ENCODE measurements around the gene PLXNA2.

DNA sequence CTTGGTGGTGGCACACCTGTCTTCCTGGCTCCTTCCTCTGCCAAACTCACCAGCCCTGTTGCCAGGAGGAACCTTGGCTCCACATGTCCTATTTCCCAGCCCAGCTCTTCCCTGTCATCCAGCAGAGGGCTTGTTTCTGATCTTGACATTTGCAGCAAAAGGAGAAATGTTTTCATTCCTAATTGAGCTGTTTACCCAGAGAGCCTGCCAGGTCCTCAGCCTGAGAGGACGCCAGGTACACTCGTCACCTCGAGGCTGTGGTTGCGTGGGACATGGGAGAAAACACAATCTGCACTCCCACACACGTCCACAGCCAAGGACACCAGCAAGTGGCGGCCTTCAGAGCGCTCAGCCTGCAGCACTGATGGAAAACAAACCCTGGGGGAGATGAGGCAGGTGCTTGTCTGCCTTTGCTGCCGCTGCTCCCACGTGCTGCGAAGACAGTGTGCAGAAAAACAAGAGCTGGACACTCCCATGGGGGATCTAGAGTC lies 200.4 kb downstream of the PLXNA2 start:
- TF ChIP-seq POLR2A (IDR thresholded peaks at IDR 0.05; ENCODE audit: low read length), result no peak
- no peak for TF ChIP-seq EHMT2 (IDR thresholded peaks at IDR 0.05; ENCODE audit: low read depth)
- no peak for TF ChIP-seq CHD4 (IDR thresholded peaks at IDR 0.05; ENCODE audit: borderline replicate concordance)
- no peak for TF ChIP-seq ESRRA (IDR thresholded peaks at IDR 0.05; ENCODE audit: borderline replicate concordance, low read length)
- no peak for TF ChIP-seq JUNB (IDR thresholded peaks at IDR 0.05)
- TF ChIP-seq, protein P1, sequence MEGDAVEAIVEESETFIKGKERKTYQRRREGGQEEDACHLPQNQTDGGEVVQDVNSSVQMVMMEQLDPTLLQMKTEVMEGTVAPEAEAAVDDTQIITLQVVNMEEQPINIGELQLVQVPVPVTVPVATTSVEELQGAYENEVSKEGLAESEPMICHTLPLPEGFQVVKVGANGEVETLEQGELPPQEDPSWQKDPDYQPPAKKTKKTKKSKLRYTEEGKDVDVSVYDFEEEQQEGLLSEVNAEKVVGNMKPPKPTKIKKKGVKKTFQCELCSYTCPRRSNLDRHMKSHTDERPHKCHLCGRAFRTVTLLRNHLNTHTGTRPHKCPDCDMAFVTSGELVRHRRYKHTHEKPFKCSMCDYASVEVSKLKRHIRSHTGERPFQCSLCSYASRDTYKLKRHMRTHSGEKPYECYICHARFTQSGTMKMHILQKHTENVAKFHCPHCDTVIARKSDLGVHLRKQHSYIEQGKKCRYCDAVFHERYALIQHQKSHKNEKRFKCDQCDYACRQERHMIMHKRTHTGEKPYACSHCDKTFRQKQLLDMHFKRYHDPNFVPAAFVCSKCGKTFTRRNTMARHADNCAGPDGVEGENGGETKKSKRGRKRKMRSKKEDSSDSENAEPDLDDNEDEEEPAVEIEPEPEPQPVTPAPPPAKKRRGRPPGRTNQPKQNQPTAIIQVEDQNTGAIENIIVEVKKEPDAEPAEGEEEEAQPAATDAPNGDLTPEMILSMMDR (IDR thresholded peaks at IDR 0.05), result no peak
- TF ChIP-seq, protein P2, sequence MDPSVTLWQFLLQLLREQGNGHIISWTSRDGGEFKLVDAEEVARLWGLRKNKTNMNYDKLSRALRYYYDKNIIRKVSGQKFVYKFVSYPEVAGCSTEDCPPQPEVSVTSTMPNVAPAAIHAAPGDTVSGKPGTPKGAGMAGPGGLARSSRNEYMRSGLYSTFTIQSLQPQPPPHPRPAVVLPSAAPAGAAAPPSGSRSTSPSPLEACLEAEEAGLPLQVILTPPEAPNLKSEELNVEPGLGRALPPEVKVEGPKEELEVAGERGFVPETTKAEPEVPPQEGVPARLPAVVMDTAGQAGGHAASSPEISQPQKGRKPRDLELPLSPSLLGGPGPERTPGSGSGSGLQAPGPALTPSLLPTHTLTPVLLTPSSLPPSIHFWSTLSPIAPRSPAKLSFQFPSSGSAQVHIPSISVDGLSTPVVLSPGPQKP (IDR thresholded peaks at IDR 0.05; ENCODE audit: low read depth, low read length), result no peak
- TF ChIP-seq FOSL2 (IDR thresholded peaks at IDR 0.05), result no peak
- no peak for TF ChIP-seq FOSL2 (CRISPR knock-in tag; IDR thresholded peaks at IDR 0.05)
- TF ChIP-seq RFX5 (IDR thresholded peaks at IDR 0.05), result no peak
- TF ChIP-seq RAD21 (conservative IDR thresholded peaks at IDR 0.05 in 1 of 2, IDR thresholded peaks at IDR 0.05 in 1 of 2), result no peak
